ENCODE measurements around the gene AMOTL1. TPM values are rescaled to one million over a fixed set of nuclear protein-coding genes. Genes with fewer than 3 reads are reported as not detected.
A peak's percentile ranks its signal among the peaks of the same experiment; 100 is the strongest.

AMOTL1 gene
- total and polyA plus RNA-seq, 12 donors, result 3.1 to 115 (median 68.3) TPM

GRCh38 chr11:94785509-94785908 is 17.4 kb downstream of the AMOTL1 start:
- intact Hi-C loops (cut with DNase I), result loop anchor here in 1 of 10 donors (10.0 kb wide), 1 partner anchor 89 kb away; no protein-coding TSS in a partner anchor
- H3K9me3 ChIP-seq, result no peaks in the 10 kb centered on the region
- peak in 2 of 8 donors; percentile 27 for ATAC-seq
- H3K4me1 ChIP-seq, result peaks cover 6 to 98% (median 76%) of the 10 kb centered on the region in 9 donors
- DNase-seq, result no peak
- no peaks in the 10 kb centered on the region for H3K36me3 ChIP-seq
- no peak overlapping the region for H3K4me3 ChIP-seq
- no peaks in the 10 kb centered on the region for H3K27me3 ChIP-seq
- H3K27ac ChIP-seq, result peak overlapping the region in 2 of 10 donors; percentile 7 to 29
- WGBS, 2 donors, result 35 to 39% methylated on average over 4 of the region's 4 CpGs
- TF ChIP-seq, protein P1, sequence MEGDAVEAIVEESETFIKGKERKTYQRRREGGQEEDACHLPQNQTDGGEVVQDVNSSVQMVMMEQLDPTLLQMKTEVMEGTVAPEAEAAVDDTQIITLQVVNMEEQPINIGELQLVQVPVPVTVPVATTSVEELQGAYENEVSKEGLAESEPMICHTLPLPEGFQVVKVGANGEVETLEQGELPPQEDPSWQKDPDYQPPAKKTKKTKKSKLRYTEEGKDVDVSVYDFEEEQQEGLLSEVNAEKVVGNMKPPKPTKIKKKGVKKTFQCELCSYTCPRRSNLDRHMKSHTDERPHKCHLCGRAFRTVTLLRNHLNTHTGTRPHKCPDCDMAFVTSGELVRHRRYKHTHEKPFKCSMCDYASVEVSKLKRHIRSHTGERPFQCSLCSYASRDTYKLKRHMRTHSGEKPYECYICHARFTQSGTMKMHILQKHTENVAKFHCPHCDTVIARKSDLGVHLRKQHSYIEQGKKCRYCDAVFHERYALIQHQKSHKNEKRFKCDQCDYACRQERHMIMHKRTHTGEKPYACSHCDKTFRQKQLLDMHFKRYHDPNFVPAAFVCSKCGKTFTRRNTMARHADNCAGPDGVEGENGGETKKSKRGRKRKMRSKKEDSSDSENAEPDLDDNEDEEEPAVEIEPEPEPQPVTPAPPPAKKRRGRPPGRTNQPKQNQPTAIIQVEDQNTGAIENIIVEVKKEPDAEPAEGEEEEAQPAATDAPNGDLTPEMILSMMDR (IDR thresholded peaks at IDR 0.05), result no peak

DNA sequence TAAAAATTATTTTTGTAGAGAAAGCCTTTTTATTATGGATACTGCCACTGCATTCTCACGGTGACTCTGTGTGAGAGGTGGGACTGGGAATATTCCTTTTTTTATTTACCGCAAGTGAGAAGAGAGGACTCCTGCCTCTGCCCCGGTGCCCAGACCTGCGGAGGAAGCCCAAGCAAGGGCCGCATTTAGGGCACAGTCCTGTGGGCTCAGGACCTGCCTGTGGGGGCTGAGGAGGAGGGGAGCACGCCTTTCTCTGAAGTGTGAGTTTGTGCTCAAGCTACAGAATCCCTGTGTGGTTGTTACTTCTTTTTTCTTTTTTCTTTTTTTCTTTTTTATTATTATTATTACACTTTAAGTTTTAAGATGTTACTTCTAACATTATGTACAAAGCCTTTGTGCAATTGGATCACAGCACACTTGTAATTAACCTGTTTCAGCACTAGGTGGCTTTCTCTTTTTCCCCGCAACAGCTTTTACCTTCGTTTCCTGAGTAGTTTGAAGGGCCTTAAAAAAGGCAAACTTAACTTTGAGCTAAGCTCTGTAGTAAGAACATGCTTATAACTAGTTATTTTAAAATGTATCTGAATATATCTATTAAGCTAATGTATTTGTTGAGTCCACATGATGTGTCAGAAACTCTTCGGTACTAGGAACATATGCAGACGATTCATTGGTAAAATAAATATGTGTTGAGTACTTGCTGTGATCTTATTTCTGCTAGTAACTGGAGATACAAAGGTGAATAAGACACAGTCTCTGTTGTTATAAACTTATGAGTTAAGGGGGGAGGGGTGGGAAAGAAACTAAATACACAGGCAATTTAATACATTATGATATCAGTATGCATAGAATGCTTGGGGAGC is 18.3 kb downstream of the AMOTL1 start:
- Histone ChIP-seq H3K4me1 (peaks cover 6 to 98% (median 76%) of the 10 kb centered on the region in 9 donors), H3K4me3 (no peak overlapping the region), H3K27ac (peak overlapping the region in 1 of 10 donors; percentile 5), H3K9me3 (no peaks in the 10 kb centered on the region), H3K36me3 (no peaks in the 10 kb centered on the region), H3K27me3 (no peaks in the 10 kb centered on the region)
- WGBS, 2 donors, result 49 to 53% methylated on average over 10 of the region's 10 CpGs
- ATAC-seq, result peak in 1 of 8 donors; percentile 39
- DNase-seq, result no peak
- TF ChIP-seq, protein P1 (IDR thresholded peaks at IDR 0.05), result peak; percentile 44 to 73 (median 63)
- intact Hi-C loops (cut with DNase I), result loop anchor here in 1 of 10 donors (10.0 kb wide), 1 partner anchor 88 kb away; no protein-coding TSS in a partner anchor

GRCh38 chr11:94787801-94788200 is 19.6 kb downstream of the AMOTL1 start:
- H3K27me3 ChIP-seq, result no peaks in the 10 kb centered on the region
- H3K4me3 ChIP-seq, result no peak overlapping the region
- intact Hi-C loops (cut with DNase I), result loop anchor here in 1 of 10 donors (10.0 kb wide), 1 partner anchor 87 kb away; no protein-coding TSS in a partner anchor
- TF ChIP-seq, protein P1 (IDR thresholded peaks at IDR 0.05), result no peak
- no peak overlapping the region for H3K27ac ChIP-seq
- peaks cover 6 to 93% (median 72%) of the 10 kb centered on the region in 9 donors for H3K4me1 ChIP-seq
- no peaks in the 10 kb centered on the region for H3K9me3 ChIP-seq
- DNase-seq, result no peak
- WGBS, 2 donors, result 66 to 84% methylated on average over 5 of the region's 5 CpGs
- ATAC-seq, result peak in 1 of 8 donors; percentile 27
- no peaks in the 10 kb centered on the region for H3K36me3 ChIP-seq

DNA sequence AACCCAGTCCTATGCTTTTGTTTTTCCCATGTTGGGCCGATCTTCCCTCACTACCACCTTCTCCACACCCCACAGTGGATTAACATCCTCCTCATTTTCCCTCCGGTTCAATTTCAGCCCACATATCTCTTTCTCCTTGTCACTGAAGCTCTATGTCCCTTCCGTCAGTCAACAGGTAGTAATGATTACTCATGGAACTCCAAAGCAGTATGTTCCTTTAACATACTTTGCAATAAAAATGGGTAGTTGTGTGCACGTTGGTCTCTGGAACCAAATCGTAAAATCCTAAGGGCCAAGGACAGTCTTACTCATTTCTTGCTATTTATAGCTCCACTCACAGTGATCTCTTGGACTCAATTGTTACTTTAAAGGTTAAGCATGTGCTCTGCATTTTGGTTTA is 20.2 kb downstream of the AMOTL1 start:
- Histone ChIP-seq H3K27me3 (no peaks in the 10 kb centered on the region), H3K4me3 (no peak overlapping the region), H3K36me3 (no peaks in the 10 kb centered on the region), H3K9me3 (no peaks in the 10 kb centered on the region), H3K4me1 (peaks cover 9 to 93% (median 77%) of the 10 kb centered on the region in 9 donors), H3K27ac (no peak overlapping the region)
- no peak for ATAC-seq
- WGBS, 2 donors, result 51 to 60% methylated on average over 5 of the region's 5 CpGs
- DNase-seq, result no peak
- TF ChIP-seq, protein P1 (IDR thresholded peaks at IDR 0.05), result no peak
- intact Hi-C loops (cut with DNase I), result loop anchor here in 1 of 10 donors (10.0 kb wide), 1 partner anchor 86 kb away; no protein-coding TSS in a partner anchor
